ENCODE results near the gene SLC9C1. TPM values are rescaled to one million over a fixed set of nuclear protein-coding genes. Genes with fewer than 3 reads are reported as not detected.

The SLC9C1 gene
- total RNA-seq, 1 experiment from 2014 or later, result not detected

Other genes with a start within 250 kb of the SLC9C1 start
- 20.6 and 27.6 TPM in 2 replicates for gene C3orf52, start 207.8 kb downstream of the SLC9C1 start, total RNA-seq (2014; rRNA removed; shearing (Covaris generic))
- gene GCSAM, start 161.0 kb downstream of the SLC9C1 start, total RNA-seq (2014; rRNA removed; shearing (Covaris generic)), result not detected in 2 replicates
- gene CD200, start 38.9 kb upstream of the SLC9C1 start, total RNA-seq (2014; rRNA removed; shearing (Covaris generic)), result not detected in 2 replicates
- not detected in 2 replicates for gene BTLA, start 205.3 kb upstream of the SLC9C1 start, total RNA-seq (2014; rRNA removed; shearing (Covaris generic))